T-cell (primary cell): ENCODE data around the gene FBRSL1. TPM values are rescaled to one million over a fixed set of nuclear protein-coding genes. Genes with fewer than 3 reads are reported as not detected.

Source experiments
- ATAC-seq, 4 experiments: fragments of 200-7000 bp in 3 of 4; fragments of 150-1000 bp in 1 of 4; cut with Tn5 transposase; replicated peaks in 1 of 4; 1 replicate in 3 of 4; 2 replicates in 1 of 4; pipeline ENCODE4 v1.10.0; 2021; ENCODE audit warnings: moderate library complexity in 3 of 4, mild to moderate bottlenecking in 2 of 4, moderate number of reproducible peaks in 1 of 4
- CTCF ChIA-PET, 2 donors: fragments of 300-600 bp; sonication (Branson Sonifier 250); formaldehyde crosslinking; loops; one replicate each; lab custom pipeline; 2022; ENCODE audit warnings: antibody characterized with exemption in 2 of 2; lab: Charles Lee
- POLR2A ChIA-PET, 2 donors: fragments of 300-600 bp; sonication (Branson Sonifier 250); formaldehyde crosslinking; loops; one replicate each; lab custom pipeline; 2022; ENCODE audit warnings: antibody characterized with exemption in 2 of 2; lab: Charles Lee
- DNase-seq, 35 experiments: peaks; one replicate each; pipeline versions ENCODE4 v3.0.0 to v3.0.0-alpha.2; 2013 to 2023
- H3K27ac ChIP-seq: one replicate; pipeline ENCODE4 v1.5.1; 2013; ENCODE audit warnings: low read length
- H3K27me3 ChIP-seq, 2 experiments: replicated peaks in 1 of 2; 1 replicate in 1 of 2; 2 replicates in 1 of 2; pipeline versions ENCODE4 v1.6.1 to v1.7.0; 2013; ENCODE audit warnings: low read length in 1 of 2, mixed read lengths in 1 of 2; ENCODE audit not compliant: control insufficient read depth in 2 of 2, insufficient read depth in 2 of 2; ENCODE audit errors: extremely low read depth in 1 of 2
- H3K36me3 ChIP-seq, 2 donors: 1 replicate in 1 of 2; 2 replicates in 1 of 2; pipeline versions ENCODE4 v1.6.1 to v1.7.0; 2013; ENCODE audit warnings: low read length in 1 of 2; ENCODE audit not compliant: control insufficient read depth in 2 of 2, insufficient read depth in 1 of 2; ENCODE audit errors: extremely low read depth in 1 of 2
- H3K4me1 ChIP-seq, 2 experiments: 1 replicate in 1 of 2; 2 replicates in 1 of 2; pipeline versions ENCODE4 v1.6.1 to v1.7.0; 2013; ENCODE audit warnings: low read length in 2 of 2, mixed read lengths in 1 of 2; ENCODE audit not compliant: insufficient read depth in 2 of 2, control insufficient read depth in 1 of 2; ENCODE audit errors: extremely low read depth in 1 of 2
- H3K4me3 ChIP-seq, 2 donors: 1 replicate in 1 of 2; 2 replicates in 1 of 2; pipeline versions ENCODE4 v1.5.1 to v1.7.0; 2013; ENCODE audit warnings: mild to moderate bottlenecking in 2 of 2, low read length in 1 of 2, moderate library complexity in 1 of 2; ENCODE audit not compliant: control insufficient read depth in 1 of 2; ENCODE audit errors: extremely low read depth in 1 of 2
- H3K9me3 ChIP-seq: 2 replicates; pipeline ENCODE4 v1.7.0; 2013
- H3K27ac Mint-ChIP-seq, 2 donors: one replicate each; pipeline ENCODE4 v1.8.0; 2020 to 2021; ENCODE audit warnings: mild to moderate bottlenecking in 2 of 2, mixed read lengths in 2 of 2
- H3K27me3 Mint-ChIP-seq, 2 donors: one replicate each; pipeline ENCODE4 v1.8.0; 2021 to 2022; ENCODE audit warnings: mixed read lengths in 2 of 2
- H3K36me3 Mint-ChIP-seq: one replicate; pipeline ENCODE4 v1.8.0; 2021; ENCODE audit warnings: mixed read lengths
- H3K4me1 Mint-ChIP-seq, 3 donors: one replicate each; pipeline ENCODE4 v1.8.0; 2020 to 2022; ENCODE audit warnings: mixed read lengths in 3 of 3, mild to moderate bottlenecking in 1 of 3
- H3K4me3 Mint-ChIP-seq, 3 donors: one replicate each; pipeline ENCODE4 v1.8.0; 2020 to 2022; ENCODE audit warnings: mild to moderate bottlenecking in 3 of 3, mixed read lengths in 3 of 3, moderate library complexity in 3 of 3
- H3K9me3 Mint-ChIP-seq, 3 donors: one replicate each; pipeline ENCODE4 v1.8.0; 2020 to 2022; ENCODE audit warnings: mixed read lengths in 3 of 3
- whole genome bisulfite sequencing: methylation state at CpG from one replicate; pipeline ENCODE4 v1.1.5; 2013; ENCODE audit warnings: missing lambda C conversion rate; ENCODE audit not compliant: insufficient coverage; 5-methylcytosine and 5-hydroxymethylcytosine counted together
- total RNA-seq, 35 experiments: library from RNA in 6 of 35; stranded (reverse) in 6 of 35; fragments of 120-200 nt in 1 of 35; gene quantifications; one replicate each; pipeline versions ENCODE4 v1.2.1 to v1.2.4 and lab custom pipeline; 2013 to 2026

Gene FBRSL1
- total RNA-seq, 5 donors from 2014 or later (not counting 1 experiment from before 2014, with no cell fraction given): 82.1 to 114 (median 99.3) TPM

- no peak for DNase-seq
- POLR2A ChIA-PET: no interaction called here
- H3K27ac ChIP-seq: no peak overlapping the region
Observed at GRCh38 chr12:132491761-132492378, 1.9 kb downstream of the FBRSL1 start.

DNA sequence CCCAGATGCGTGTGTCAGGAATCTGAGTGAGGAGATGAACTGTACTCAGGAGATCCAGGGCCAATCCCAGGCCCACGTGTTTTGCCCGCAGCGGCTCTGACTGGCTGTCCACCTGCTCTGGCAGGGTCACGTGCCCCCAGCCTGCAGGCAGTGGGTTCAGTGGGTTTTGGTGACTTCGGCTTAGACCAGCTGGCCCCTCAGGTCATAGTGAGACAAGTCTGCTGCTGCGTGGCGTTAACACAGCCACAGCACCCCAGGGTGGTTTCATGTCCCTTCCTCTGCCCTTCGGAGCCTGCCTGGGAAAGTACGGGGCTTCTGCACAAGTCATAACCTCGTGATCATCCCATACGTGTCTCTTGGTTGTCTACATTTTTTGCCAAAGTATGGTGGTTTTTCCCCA, 2.6 kb downstream of the FBRSL1 start:
- peaks cover 0 to 2% of the 10 kb centered on the region in 2 experiments for H3K27me3 ChIP-seq
- POLR2A ChIA-PET: no interaction called here
- peak overlapping the region; percentile 82 to 94 (median 88) for H3K4me3 Mint-ChIP-seq
- no peak for ATAC-seq
- peaks cover 69 to 74% (median 73%) of the 10 kb centered on the region in 3 donors for H3K4me1 Mint-ChIP-seq
- CTCF ChIA-PET: interaction anchor here in 1 of 2 donors (0.6 kb wide), 1 partner anchor 9 kb away, joined by 4 read pairs; no protein-coding TSS in a partner anchor
- H3K27ac ChIP-seq: no peak overlapping the region
- WGBS: 80% methylated on average over 8 of the region's 12 CpGs
- H3K36me3 ChIP-seq: peaks cover 8 to 11% of the 10 kb centered on the region in 2 donors
- peaks cover 16 to 85% of the 10 kb centered on the region in 2 experiments for H3K4me1 ChIP-seq
- DNase-seq: no peak
- H3K4me3 ChIP-seq: peak overlapping the region; percentile 47 to 85
- H3K36me3 Mint-ChIP-seq: peaks cover 3% of the 10 kb centered on the region
- peak overlapping the region; percentile 26 to 47 for H3K27ac Mint-ChIP-seq
- no peaks in the 10 kb centered on the region for H3K27me3 Mint-ChIP-seq
- H3K9me3 ChIP-seq: no peaks in the 10 kb centered on the region
- no peaks in the 10 kb centered on the region for H3K9me3 Mint-ChIP-seq

More at GRCh38 chr12:132491761-132492378, 1.9 kb downstream of the FBRSL1 start:
- H3K4me1 ChIP-seq: peaks cover 16 to 85% of the 10 kb centered on the region in 2 experiments
- H3K9me3 ChIP-seq: no peaks in the 10 kb centered on the region
- CTCF ChIA-PET: interaction anchor here in 1 of 2 donors (0.6 kb wide), 1 partner anchor 10 kb away, joined by 4 read pairs; no protein-coding TSS in a partner anchor
- H3K36me3 Mint-ChIP-seq: peaks cover 3% of the 10 kb centered on the region
- H3K27ac Mint-ChIP-seq: peak overlapping the region; percentile 47 to 88
- H3K27me3 ChIP-seq: peaks cover 0 to 2% of the 10 kb centered on the region in 2 experiments
- H3K4me1 Mint-ChIP-seq: peaks cover 72 to 74% (median 73%) of the 10 kb centered on the region in 3 donors
- ATAC-seq: no peak
- H3K27me3 Mint-ChIP-seq: no peaks in the 10 kb centered on the region
- H3K36me3 ChIP-seq: peaks cover 8 to 11% of the 10 kb centered on the region in 2 donors
- peak overlapping the region; percentile 82 to 94 (median 88) for H3K4me3 Mint-ChIP-seq
- peak overlapping the region; percentile 47 to 85 for H3K4me3 ChIP-seq
- no peaks in the 10 kb centered on the region for H3K9me3 Mint-ChIP-seq
- 56% methylated on average over 22 of the region's 23 CpGs for WGBS

- ChIA-PET CTCF (no interaction called here), POLR2A (no interaction called here)
- H3K27me3 ChIP-seq: peaks cover 0 to 2% of the 10 kb centered on the region in 2 experiments
- Mint-ChIP-seq H3K27me3 (no peaks in the 10 kb centered on the region), H3K4me1 (peaks cover 65 to 73% (median 72%) of the 10 kb centered on the region in 3 donors), H3K36me3 (peaks cover 3% of the 10 kb centered on the region), H3K27ac (peak overlapping the region in 1 of 2 donors; percentile 26), H3K9me3 (no peaks in the 10 kb centered on the region), H3K4me3 (peak overlapping the region; percentile 82 to 94 (median 88))
- DNase-seq: no peak
- ATAC-seq: no peak
- H3K27ac ChIP-seq: no peak overlapping the region
- 95% methylated on average over 12 of the region's 12 CpGs for WGBS
- no peaks in the 10 kb centered on the region for H3K9me3 ChIP-seq
- peaks cover 16 to 85% of the 10 kb centered on the region in 2 experiments for H3K4me1 ChIP-seq
- peaks cover 8 to 11% of the 10 kb centered on the region in 2 donors for H3K36me3 ChIP-seq
- no peak overlapping the region for H3K4me3 ChIP-seq
Observed at GRCh38 chr12:132492951-132493350, 3.0 kb downstream of the FBRSL1 start.

DNA sequence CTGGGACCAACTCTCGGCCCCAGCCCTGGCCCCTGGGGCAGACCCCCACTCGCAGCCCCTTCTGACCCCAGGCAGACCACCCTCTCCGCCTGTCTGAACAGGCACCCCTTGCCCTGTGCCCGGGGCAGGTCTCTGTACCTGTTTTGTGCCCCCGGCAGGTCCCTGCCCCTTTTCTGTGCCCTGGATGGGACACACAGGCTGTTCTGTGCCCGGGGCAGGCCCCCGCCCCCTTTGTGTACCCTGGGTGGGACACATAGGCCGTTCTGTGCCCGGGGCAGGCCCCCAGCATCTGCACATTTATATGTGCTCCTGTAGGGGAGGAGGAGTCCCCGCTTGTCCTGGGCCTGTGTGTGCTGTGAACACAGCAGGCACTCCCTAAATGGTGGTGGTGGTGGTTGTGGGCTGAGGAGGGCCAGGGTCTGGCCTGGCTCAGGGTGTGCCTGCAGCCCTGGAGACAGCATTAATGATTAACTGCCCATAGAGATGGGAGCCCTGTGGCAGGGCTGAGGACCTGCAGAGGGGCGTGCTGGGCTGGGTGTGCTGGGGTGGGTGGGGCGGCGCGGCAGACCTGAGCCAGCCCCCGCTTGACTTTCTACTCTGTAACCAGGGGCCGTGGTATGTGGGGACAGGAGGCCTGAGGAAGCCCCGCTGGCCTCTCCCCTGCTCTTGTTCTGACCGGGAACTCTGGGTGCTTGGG, 3.7 kb downstream of the FBRSL1 start:
- peaks cover 0 to 2% of the 10 kb centered on the region in 2 experiments for H3K27me3 ChIP-seq
- H3K4me3 ChIP-seq: no peak overlapping the region
- H3K4me1 ChIP-seq: peaks cover 13 to 85% of the 10 kb centered on the region in 2 experiments
- peak overlapping the region in 1 of 2 donors; percentile 58 for H3K27ac Mint-ChIP-seq
- DNase-seq (no peak), ATAC-seq (no peak)
- peaks cover 58 to 68% (median 66%) of the 10 kb centered on the region in 3 donors for H3K4me1 Mint-ChIP-seq
- peak overlapping the region; percentile 34 to 94 (median 45) for H3K4me3 Mint-ChIP-seq
- ChIA-PET CTCF (no interaction called here), POLR2A (no interaction called here)
- H3K36me3 ChIP-seq: peaks cover 8 to 11% of the 10 kb centered on the region in 2 donors
- H3K9me3 ChIP-seq: no peaks in the 10 kb centered on the region
- no peaks in the 10 kb centered on the region for H3K27me3 Mint-ChIP-seq
- no peak overlapping the region for H3K27ac ChIP-seq
- 96% methylated on average over 11 of the region's 18 CpGs for WGBS
- no peaks in the 10 kb centered on the region for H3K9me3 Mint-ChIP-seq
- H3K36me3 Mint-ChIP-seq: peaks cover 3% of the 10 kb centered on the region

DNA sequence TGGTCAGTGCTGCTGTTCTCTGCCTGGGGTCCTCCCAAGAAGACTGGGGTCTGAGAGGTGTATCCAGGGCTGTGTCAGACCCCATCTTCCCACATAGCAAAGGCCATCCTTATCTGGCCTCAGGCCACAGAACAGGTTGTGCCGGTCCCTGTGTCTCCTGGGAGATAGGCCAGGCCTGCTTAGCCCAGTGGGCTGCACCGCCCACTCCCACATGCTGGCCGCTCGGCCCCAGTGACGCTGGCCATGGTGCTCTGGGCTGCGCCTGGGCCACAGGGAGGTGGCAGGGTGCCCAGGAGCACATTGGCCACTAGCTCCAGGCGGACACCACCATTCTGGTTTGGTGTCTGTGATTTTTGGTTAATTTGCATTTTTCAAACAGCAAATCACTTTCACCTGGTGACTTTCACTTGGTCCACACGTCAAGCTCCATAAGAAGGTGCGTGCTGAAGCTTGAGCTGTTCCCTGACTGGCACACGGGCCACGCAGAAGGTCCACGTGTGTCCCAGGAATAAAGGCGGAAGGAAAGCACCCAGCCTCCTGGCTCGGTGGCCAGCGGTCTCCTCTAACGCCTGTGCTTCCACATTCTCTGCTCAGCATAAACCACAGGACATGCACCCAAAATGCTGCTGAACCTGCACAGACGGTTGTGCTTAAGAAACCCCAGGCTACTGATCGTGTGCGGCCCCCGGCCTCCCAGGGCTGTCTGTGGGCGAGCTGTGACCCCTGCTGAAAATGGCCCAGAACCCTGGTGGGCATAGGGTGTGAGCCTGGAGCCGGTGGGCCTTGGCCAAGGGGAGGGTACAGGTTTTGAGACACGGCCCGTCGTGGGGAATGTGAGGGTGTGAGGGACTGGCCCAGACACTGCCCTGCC, 4.6 kb downstream of the FBRSL1 start:
- Histone ChIP-seq H3K27ac (no peak overlapping the region), H3K27me3 (peaks cover 0 to 2% of the 10 kb centered on the region in 2 experiments), H3K4me3 (no peak overlapping the region), H3K4me1 (peaks cover 13 to 88% of the 10 kb centered on the region in 2 experiments), H3K36me3 (peaks cover 8 to 11% of the 10 kb centered on the region in 2 donors), H3K9me3 (no peaks in the 10 kb centered on the region)
- Mint-ChIP-seq H3K27ac (peak overlapping the region in 1 of 2 donors; percentile 58), H3K4me3 (peak overlapping the region in 2 of 3 donors; percentile 45 to 94), H3K4me1 (peaks cover 54 to 69% (median 67%) of the 10 kb centered on the region in 3 donors), H3K36me3 (peaks cover 3% of the 10 kb centered on the region), H3K27me3 (no peaks in the 10 kb centered on the region), H3K9me3 (no peaks in the 10 kb centered on the region)
- POLR2A ChIA-PET: no interaction called here
- CTCF ChIA-PET: no interaction called here
- ATAC-seq: no peak
- WGBS: 85% methylated on average over 23 of the region's 25 CpGs
- DNase-seq: no peak

GRCh38 chr12:132495165-132495544, 5.2 kb downstream of the FBRSL1 start:
- no peak for ATAC-seq
- no peaks in the 10 kb centered on the region for H3K27me3 Mint-ChIP-seq
- no peak overlapping the region for H3K4me3 ChIP-seq
- H3K4me1 Mint-ChIP-seq: peaks cover 54 to 75% (median 72%) of the 10 kb centered on the region in 3 donors
- no peak for DNase-seq
- peaks cover 13 to 95% of the 10 kb centered on the region in 2 experiments for H3K4me1 ChIP-seq
- POLR2A ChIA-PET: no interaction called here
- CTCF ChIA-PET: no interaction called here
- peaks cover 8 to 11% of the 10 kb centered on the region in 2 donors for H3K36me3 ChIP-seq
- peaks cover 0 to 2% of the 10 kb centered on the region in 2 experiments for H3K27me3 ChIP-seq
- no peak overlapping the region for H3K27ac ChIP-seq
- H3K27ac Mint-ChIP-seq: peak overlapping the region in 1 of 2 donors; percentile 11
- peak overlapping the region in 1 of 3 donors; percentile 94 for H3K4me3 Mint-ChIP-seq
- H3K9me3 Mint-ChIP-seq: no peaks in the 10 kb centered on the region
- no peaks in the 10 kb centered on the region for H3K9me3 ChIP-seq
- WGBS: 94% methylated on average over 9 of the region's 9 CpGs
- H3K36me3 Mint-ChIP-seq: peaks cover 3% of the 10 kb centered on the region
